Glutamatergic neuron (in vitro differentiated cells): Measurements from ENCODE around the gene CDV3. TPM values are rescaled to one million over a fixed set of nuclear protein-coding genes. Genes with fewer than 3 reads are reported as not detected.
"Not testable (repeated sequence)": the region's sequence is repeated elsewhere in the genome, so short reads cannot be mapped to it uniquely, and the experiment has no call there.

ENCODE experiments used
- DNase-seq: peaks from one replicate; pipeline ENCODE4 v3.0.0; 2022
- H3K27ac Mint-ChIP-seq: one replicate; pipeline ENCODE4 v1.8.0; 2020; ENCODE audit warnings: mild to moderate bottlenecking, mixed read lengths, inconsistent platforms; ENCODE audit not compliant: unreplicated experiment
- H3K27me3 Mint-ChIP-seq: one replicate; pipeline ENCODE4 v1.8.0; 2020; ENCODE audit warnings: mild to moderate bottlenecking, moderate library complexity, mixed read lengths, inconsistent platforms; ENCODE audit not compliant: unreplicated experiment
- H3K36me3 Mint-ChIP-seq: one replicate; pipeline ENCODE4 v1.8.0; 2020; ENCODE audit warnings: mild to moderate bottlenecking, mixed read lengths, inconsistent platforms; ENCODE audit not compliant: unreplicated experiment
- H3K4me1 Mint-ChIP-seq: one replicate; pipeline ENCODE4 v1.8.0; 2020; ENCODE audit warnings: mild to moderate bottlenecking, low read depth, mixed read lengths, inconsistent platforms; ENCODE audit not compliant: unreplicated experiment
- H3K4me3 Mint-ChIP-seq: one replicate; pipeline ENCODE4 v1.8.0; 2020; ENCODE audit warnings: mild to moderate bottlenecking, mixed read lengths, inconsistent platforms; ENCODE audit not compliant: unreplicated experiment
- H3K9me3 Mint-ChIP-seq: one replicate; pipeline ENCODE4 v1.8.0; 2020; ENCODE audit warnings: mild to moderate bottlenecking, moderate library complexity, mixed read lengths, inconsistent platforms; ENCODE audit not compliant: unreplicated experiment
- total RNA-seq: library from RNA; stranded (reverse); fragmentation: NEBNext Ultra II Directional; extraction: Animal tissue kit (Norgen Biotek cat#: 25700); gene quantifications from one replicate; pipeline ENCODE4 v1.2.1, GENCODE V29; 2021; ENCODE audit not compliant: unreplicated experiment
- TF ChIP-seq, protein P1 (sequence below): fragments of 200-600 bp; sonication (generic); IDR thresholded peaks from one replicate; pipeline ENCODE4 v1.5.0; 2021; ENCODE audit not compliant: partially characterized antibody, unreplicated experiment

CDV3 gene
- total RNA-seq, 1 donor from 2014 or later, result 91.2 TPM

GRCh38 chr3:133540896-133541674 is 32.4 kb upstream of the CDV3 start:
- TF ChIP-seq, protein P1, sequence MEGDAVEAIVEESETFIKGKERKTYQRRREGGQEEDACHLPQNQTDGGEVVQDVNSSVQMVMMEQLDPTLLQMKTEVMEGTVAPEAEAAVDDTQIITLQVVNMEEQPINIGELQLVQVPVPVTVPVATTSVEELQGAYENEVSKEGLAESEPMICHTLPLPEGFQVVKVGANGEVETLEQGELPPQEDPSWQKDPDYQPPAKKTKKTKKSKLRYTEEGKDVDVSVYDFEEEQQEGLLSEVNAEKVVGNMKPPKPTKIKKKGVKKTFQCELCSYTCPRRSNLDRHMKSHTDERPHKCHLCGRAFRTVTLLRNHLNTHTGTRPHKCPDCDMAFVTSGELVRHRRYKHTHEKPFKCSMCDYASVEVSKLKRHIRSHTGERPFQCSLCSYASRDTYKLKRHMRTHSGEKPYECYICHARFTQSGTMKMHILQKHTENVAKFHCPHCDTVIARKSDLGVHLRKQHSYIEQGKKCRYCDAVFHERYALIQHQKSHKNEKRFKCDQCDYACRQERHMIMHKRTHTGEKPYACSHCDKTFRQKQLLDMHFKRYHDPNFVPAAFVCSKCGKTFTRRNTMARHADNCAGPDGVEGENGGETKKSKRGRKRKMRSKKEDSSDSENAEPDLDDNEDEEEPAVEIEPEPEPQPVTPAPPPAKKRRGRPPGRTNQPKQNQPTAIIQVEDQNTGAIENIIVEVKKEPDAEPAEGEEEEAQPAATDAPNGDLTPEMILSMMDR, result no peak
- H3K9me3 Mint-ChIP-seq, result peaks cover 3% of the 10 kb centered on the region
- no peak overlapping the region for H3K4me3 Mint-ChIP-seq
- H3K27ac Mint-ChIP-seq, result no peak overlapping the region
- no peak for DNase-seq
- no peaks in the 10 kb centered on the region for H3K4me1 Mint-ChIP-seq
- no peaks in the 10 kb centered on the region for H3K36me3 Mint-ChIP-seq
- H3K27me3 Mint-ChIP-seq, result peaks cover 3% of the 10 kb centered on the region

DNA sequence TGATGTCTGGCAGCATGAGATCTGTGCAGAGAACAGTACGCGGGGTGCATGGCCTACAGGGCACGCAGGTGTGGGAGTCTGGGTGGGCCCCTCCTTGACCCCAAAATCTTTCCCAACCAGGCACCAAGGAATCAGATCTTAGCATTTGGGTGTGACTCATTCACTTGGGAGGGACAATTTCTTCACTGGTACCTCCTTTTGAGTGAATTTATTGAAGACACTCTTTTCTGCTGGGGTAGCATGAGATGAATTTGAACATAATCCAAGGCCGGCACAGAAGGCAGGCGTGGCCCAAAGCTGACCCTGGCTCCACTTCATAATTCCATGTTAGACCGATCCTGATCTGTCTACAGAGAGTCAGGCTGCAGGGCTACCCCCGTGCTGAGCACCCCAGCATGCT is 30.6 kb upstream of the CDV3 start:
- H3K27me3 Mint-ChIP-seq, result peaks cover 3% of the 10 kb centered on the region
- DNase-seq, result no peak

GRCh38 chr3:133544983-133545382 is 28.5 kb upstream of the CDV3 start:
- not testable (repeated sequence) for H3K4me3 Mint-ChIP-seq, H3K9me3 Mint-ChIP-seq, DNase-seq, H3K27me3 Mint-ChIP-seq, H3K4me1 Mint-ChIP-seq, H3K36me3 Mint-ChIP-seq, H3K27ac Mint-ChIP-seq

More for the DNA sequence above, 30.6 kb upstream of the CDV3 start:
- Mint-ChIP-seq H3K36me3 (no peaks in the 10 kb centered on the region), H3K4me1 (no peaks in the 10 kb centered on the region), H3K9me3 (peaks cover 2% of the 10 kb centered on the region), H3K4me3 (no peak overlapping the region), H3K27ac (no peak overlapping the region)
- TF ChIP-seq, protein P1, result no peak

DNA sequence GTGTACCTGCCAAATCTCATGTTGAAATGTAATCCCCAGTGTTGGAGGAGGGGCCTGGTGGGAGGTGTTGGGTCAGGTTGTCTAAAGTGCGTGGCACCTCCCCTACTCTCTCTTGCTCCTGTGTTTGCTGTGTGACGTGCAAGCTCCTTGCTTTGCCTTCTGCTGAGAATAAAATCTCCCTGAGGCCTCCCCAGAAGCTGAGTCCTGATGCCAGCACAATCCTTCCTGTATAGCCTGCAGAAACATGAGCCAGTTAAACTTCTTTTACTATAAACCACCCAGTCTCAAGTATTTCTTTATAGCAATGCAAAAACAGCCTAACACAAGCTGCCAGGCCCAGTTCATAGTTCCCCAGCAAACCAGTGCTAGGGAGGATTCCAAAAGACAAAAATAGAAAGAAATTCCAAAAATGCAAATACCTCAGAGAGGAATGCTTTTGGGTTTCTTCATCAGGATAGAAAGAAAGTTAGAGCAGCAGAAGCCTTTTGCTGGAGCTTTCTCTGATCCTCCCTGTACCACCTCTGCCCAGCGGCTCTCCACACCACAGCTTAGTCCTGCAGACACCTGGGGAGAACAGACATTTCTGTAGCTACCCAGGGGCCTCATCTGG is 25.9 kb upstream of the CDV3 start:
- H3K4me3 Mint-ChIP-seq, result no peak overlapping the region
- TF ChIP-seq, protein P1, result no peak
- no peaks in the 10 kb centered on the region for H3K27me3 Mint-ChIP-seq
- no peak for DNase-seq
- no peaks in the 10 kb centered on the region for H3K36me3 Mint-ChIP-seq
- H3K4me1 Mint-ChIP-seq, result no peaks in the 10 kb centered on the region
- no peak overlapping the region for H3K27ac Mint-ChIP-seq
- no peaks in the 10 kb centered on the region for H3K9me3 Mint-ChIP-seq

DNA sequence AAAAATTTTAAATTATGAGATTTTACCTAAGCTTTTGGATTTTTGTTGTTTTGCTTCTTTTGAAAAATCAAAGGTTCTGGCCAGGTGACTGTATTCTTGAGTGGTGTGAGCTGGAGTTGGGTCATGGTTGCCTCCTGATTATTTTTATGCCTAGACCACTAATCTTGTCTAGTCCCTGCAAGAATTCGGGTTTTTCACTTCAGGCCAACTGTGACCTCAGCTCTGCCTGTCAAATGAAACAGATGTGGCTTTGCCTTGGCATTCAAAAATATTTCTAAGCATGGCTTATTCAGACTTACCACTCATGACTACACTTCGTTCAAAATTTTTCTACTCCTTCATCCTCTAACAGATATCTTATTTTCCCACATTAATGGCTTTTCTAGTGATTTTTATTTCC is 25.4 kb upstream of the CDV3 start:
- H3K36me3 Mint-ChIP-seq, result no peaks in the 10 kb centered on the region
- no peak overlapping the region for H3K4me3 Mint-ChIP-seq
- TF ChIP-seq, protein P1, result no peak
- no peak for DNase-seq
- no peaks in the 10 kb centered on the region for H3K9me3 Mint-ChIP-seq
- no peak overlapping the region for H3K27ac Mint-ChIP-seq
- H3K27me3 Mint-ChIP-seq, result peaks cover 2% of the 10 kb centered on the region
- no peaks in the 10 kb centered on the region for H3K4me1 Mint-ChIP-seq
